ENCODE measurements around the gene ZNF329.

Gene ZNF329

GRCh38 chr19:58150328-58150921 lies at the start of gene ZNF329:
Gene ZNF329 (minus strand): TSS chr19:58150789. CDS start chr19:58129503, 21,286 bp downstream.
- no peak for TF ChIP-seq ZFX (IDR thresholded peaks at IDR 0.05)
- TF ChIP-seq CTCF (conservative IDR thresholded peaks at IDR 0.05), result no peak
- peak within 1 kb of the TSS; percentile 63 for H3K27ac ChIP-seq

- TF ChIP-seq ZFX (IDR thresholded peaks at IDR 0.05) (no peak), CTCF (conservative IDR thresholded peaks at IDR 0.05) (no peak)
- no peak overlapping the region for H3K27ac ChIP-seq
These were observed 46.5 kb upstream of the ZNF329 start for GRCh38 chr19:58196901-58197616.

- H3K27ac ChIP-seq, result peak overlapping the region; percentile 74
- TF ChIP-seq ZFX (IDR thresholded peaks at IDR 0.05) (no peak), CTCF (conservative IDR thresholded peaks at IDR 0.05) (no peak)
These were observed 33.2 kb upstream of the ZNF329 start for GRCh38 chr19:58183817-58184215.

GRCh38 chr19:58182989-58183816 lies 32.6 kb upstream of the ZNF329 start, which contains the start of gene ZNF274:
Gene ZNF274 (plus strand): TSS chr19:58183061. CDS start chr19:58183966, 905 bp downstream.
- TF ChIP-seq ZFX (IDR thresholded peaks at IDR 0.05), result no peak
- no peak for TF ChIP-seq CTCF (conservative IDR thresholded peaks at IDR 0.05)
- peak within 1 kb of the TSS; percentile 74 for H3K27ac ChIP-seq

GRCh38 chr19:58182577-58182988 lies 32.0 kb upstream of the ZNF329 start:
- peak overlapping the region; percentile 74 for H3K27ac ChIP-seq
- no peak for TF ChIP-seq ZFX (IDR thresholded peaks at IDR 0.05)
- TF ChIP-seq CTCF (conservative IDR thresholded peaks at IDR 0.05), result no peak

GRCh38 chr19:58181902-58182576 lies 31.4 kb upstream of the ZNF329 start:
- TF ChIP-seq CTCF (conservative IDR thresholded peaks at IDR 0.05), result peak; percentile 75
- TF ChIP-seq ZFX (IDR thresholded peaks at IDR 0.05), result no peak
- H3K27ac ChIP-seq, result no peak overlapping the region; the same call in 1 of the 2 replicates
